HepG2 (cell line): ENCODE data around the gene TACC2. TPM values are rescaled to one million over a fixed set of nuclear protein-coding genes. Genes with fewer than 3 reads are reported as not detected.

ENCODE experiments used
- EHMT2 ChIP-seq: fragments of 200-600 bp; sonication (generic); IDR thresholded peaks from 2 replicates; pipeline ENCODE4 v1.7.0; 2017; ENCODE audit warnings: antibody characterized with exemption, low read depth, low read length, borderline replicate concordance
- ETV5 ChIP-seq: IDR thresholded peaks from 2 replicates; pipeline ENCODE4 v1.6.1; 2018; ENCODE audit warnings: missing biosample characterization, missing genetic modification reagents, inconsistent platforms, borderline replicate concordance
- NR2F6 ChIP-seq, 2 experiments: IDR thresholded peaks; 2 replicates each; pipeline ENCODE4 v1.6.1; 2016; ENCODE audit warnings: antibody characterized with exemption in 1 of 2, mild to moderate bottlenecking in 1 of 2
- POGK ChIP-seq: sonication (generic); formaldehyde crosslinking; conservative IDR thresholded peaks from 2 replicates; pipeline ENCODE4 v1.8.0; 2022; ENCODE audit warnings: mild to moderate bottlenecking, moderate library complexity, missing genetic modification reagents
- TEAD3 ChIP-seq: optimal IDR thresholded peaks from 2 replicates; pipeline ENCODE3; 2016; ENCODE audit warnings: borderline replicate concordance
- ZBTB3 ChIP-seq: sonication (generic); formaldehyde crosslinking; IDR thresholded peaks from 2 replicates; pipeline ENCODE4 v1.4.0; 2020; ENCODE audit warnings: low read depth, mild to moderate bottlenecking, moderate library complexity, missing genetic modification reagents, borderline replicate concordance
- ZBTB7B ChIP-seq: sonication (generic); formaldehyde crosslinking; IDR thresholded peaks from 2 replicates; pipeline ENCODE4 v1.4.0; 2020; ENCODE audit warnings: missing genetic modification reagents
- ZNF142 ChIP-seq: sonication (generic); formaldehyde crosslinking; IDR thresholded peaks from 2 replicates; pipeline ENCODE4 v1.4.0; 2020; ENCODE audit warnings: missing genetic modification reagents
- ZNF557 ChIP-seq: sonication (generic); formaldehyde crosslinking; IDR thresholded peaks from 2 replicates; pipeline ENCODE4 v1.4.0; 2020; ENCODE audit warnings: missing genetic modification reagents
- ZSCAN9 ChIP-seq: IDR thresholded peaks from 2 replicates; pipeline ENCODE4 v1.6.1; 2016; ENCODE audit warnings: borderline replicate concordance
- polyA plus RNA-seq, 8 experiments: library from polyadenylated mRNA; depleted of rRNA in 3 of 8; stranded (reverse) in 7 of 8; unstranded in 1 of 8; fragments of >200 nt; fragmentation: Illumina TruSeq in 4 of 8; extraction: Trizol in 4 of 8; gene quantifications; 2 replicates each; pipeline versions ENCODE4 v1.2.1 to v1.2.3, GENCODE V29; 2011 to 2016; ENCODE audit warnings: low read depth in 4 of 8, missing spikeins in 1 of 8, mixed read lengths in 1 of 8; ENCODE audit not compliant: insufficient read depth in 1 of 8
- total RNA-seq, 5 experiments: library from RNA; depleted of rRNA; stranded (reverse); fragments of >200 nt; fragmentation: Illumina TruSeq; extraction: Trizol; gene quantifications; 2 replicates each; pipeline ENCODE4 v1.2.3, GENCODE V29; 2016; ENCODE audit warnings: low read depth in 1 of 5
- TF ChIP-seq, protein P1 (sequence below), 2 experiments: fragments of 450-650 bp in 1 of 2; sonication (generic) in 1 of 2; formaldehyde crosslinking in 1 of 2; IDR thresholded peaks; 2 replicates each; pipeline versions ENCODE4 v1.6.1 to v1.8.0; 2016 to 2022; ENCODE audit warnings: antibody characterized with exemption in 1 of 2, mild to moderate bottlenecking in 1 of 2, missing genetic modification reagents in 1 of 2

Gene TACC2
- total and polyA plus RNA-seq, 2 of the 13 experiments (the other 11 are each of a cell fraction or from before 2014, with no cell fraction given) = 11.8 to 16.0 TPM

DNA sequence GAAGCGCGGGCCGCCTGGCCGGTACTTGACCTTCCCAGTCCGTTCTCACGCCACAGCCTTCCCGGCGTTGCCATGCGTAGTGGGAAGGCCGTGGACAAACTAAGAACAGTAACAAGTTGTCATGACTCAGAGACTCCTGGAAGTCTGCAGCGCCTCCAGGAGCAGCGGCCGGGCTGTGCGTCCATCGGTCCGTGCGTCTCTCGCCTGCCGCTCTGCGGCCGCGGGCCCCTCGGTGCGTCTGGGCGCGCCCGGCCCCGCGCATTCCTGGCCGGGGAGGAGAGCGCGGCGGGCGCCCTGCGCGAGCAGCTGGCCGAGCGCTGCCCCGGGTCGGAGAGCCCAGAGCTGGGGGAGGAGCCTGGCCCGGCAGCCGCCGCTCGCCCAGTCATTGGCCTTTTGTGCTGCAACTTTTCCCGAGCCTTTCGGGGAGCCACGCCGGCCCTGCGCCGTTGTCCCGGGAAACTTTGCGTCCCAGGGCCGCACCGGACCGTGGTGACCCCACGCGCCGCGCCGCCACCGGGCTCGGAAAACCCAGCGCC is 123.7 kb downstream of the TACC2 start (continued):
- TF ChIP-seq POGK (peak; percentile 26; the same call in 1 of the 2 replicates), ETV5 (CRISPR knock-in tag) (no peak), ZNF557 (CRISPR knock-in tag) (no peak), ZNF142 (CRISPR knock-in tag) (peak; percentile 69), NR2F6 (IDR thresholded peaks at IDR 0.05) (no peak), NR2F6 (CRISPR knock-in tag; IDR thresholded peaks at IDR 0.05) (peak; percentile 47; the same call in 1 of the 2 replicates), ZSCAN9 (CRISPR knock-in tag) (no peak), EHMT2 (no peak), TEAD3 (CRISPR knock-in tag) (peak; percentile 49), ZBTB7B (CRISPR knock-in tag) (no peak), ZBTB3 (no peak)
- TF ChIP-seq, protein P1, sequence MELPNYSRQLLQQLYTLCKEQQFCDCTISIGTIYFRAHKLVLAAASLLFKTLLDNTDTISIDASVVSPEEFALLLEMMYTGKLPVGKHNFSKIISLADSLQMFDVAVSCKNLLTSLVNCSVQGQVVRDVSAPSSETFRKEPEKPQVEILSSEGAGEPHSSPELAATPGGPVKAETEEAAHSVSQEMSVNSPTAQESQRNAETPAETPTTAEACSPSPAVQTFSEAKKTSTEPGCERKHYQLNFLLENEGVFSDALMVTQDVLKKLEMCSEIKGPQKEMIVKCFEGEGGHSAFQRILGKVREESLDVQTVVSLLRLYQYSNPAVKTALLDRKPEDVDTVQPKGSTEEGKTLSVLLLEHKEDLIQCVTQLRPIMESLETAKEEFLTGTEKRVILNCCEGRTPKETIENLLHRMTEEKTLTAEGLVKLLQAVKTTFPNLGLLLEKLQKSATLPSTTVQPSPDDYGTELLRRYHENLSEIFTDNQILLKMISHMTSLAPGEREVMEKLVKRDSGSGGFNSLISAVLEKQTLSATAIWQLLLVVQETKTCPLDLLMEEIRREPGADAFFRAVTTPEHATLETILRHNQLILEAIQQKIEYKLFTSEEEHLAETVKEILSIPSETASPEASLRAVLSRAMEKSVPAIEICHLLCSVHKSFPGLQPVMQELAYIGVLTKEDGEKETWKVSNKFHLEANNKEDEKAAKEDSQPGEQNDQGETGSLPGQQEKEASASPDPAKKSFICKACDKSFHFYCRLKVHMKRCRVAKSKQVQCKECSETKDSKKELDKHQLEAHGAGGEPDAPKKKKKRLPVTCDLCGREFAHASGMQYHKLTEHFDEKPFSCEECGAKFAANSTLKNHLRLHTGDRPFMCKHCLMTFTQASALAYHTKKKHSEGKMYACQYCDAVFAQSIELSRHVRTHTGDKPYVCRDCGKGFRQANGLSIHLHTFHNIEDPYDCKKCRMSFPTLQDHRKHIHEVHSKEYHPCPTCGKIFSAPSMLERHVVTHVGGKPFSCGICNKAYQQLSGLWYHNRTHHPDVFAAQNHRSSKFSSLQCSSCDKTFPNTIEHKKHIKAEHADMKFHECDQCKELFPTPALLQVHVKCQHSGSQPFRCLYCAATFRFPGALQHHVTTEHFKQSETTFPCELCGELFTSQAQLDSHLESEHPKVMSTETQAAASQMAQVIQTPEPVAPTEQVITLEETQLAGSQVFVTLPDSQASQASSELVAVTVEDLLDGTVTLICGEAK (IDR thresholded peaks at IDR 0.05) = no peak
- TF ChIP-seq, protein P1 (CRISPR knock-in tag; IDR thresholded peaks at IDR 0.05) = 0 out of 2 replicates have a peak, but pooled peaks have one; percentile 23
